Liver (tissue), 3 donors: ENCODE data around the gene FIGNL1.

Source experiments
- FOXA2 ChIP-seq: IDR thresholded peaks from 2 replicates; pipeline ENCODE4 v1.6.1; 2016; ENCODE audit warnings: antibody characterized with exemption
- NR2F2 ChIP-seq: IDR thresholded peaks from 2 replicates; pipeline ENCODE4 v1.6.1; 2016; ENCODE audit warnings: antibody characterized with exemption
- RAD21 ChIP-seq, 2 donors: IDR thresholded peaks; 2 replicates each; pipeline ENCODE4 v1.6.1; 2016; ENCODE audit warnings: antibody characterized with exemption in 2 of 2, mild to moderate bottlenecking in 2 of 2
- REST ChIP-seq: IDR thresholded peaks from 2 replicates; pipeline ENCODE4 v1.6.1; 2016; ENCODE audit warnings: antibody characterized with exemption, mild to moderate bottlenecking
- SP1 ChIP-seq: IDR thresholded peaks from 2 replicates; pipeline ENCODE4 v1.6.1; 2018; ENCODE audit warnings: antibody characterized with exemption, mild to moderate bottlenecking
- TAF1 ChIP-seq: conservative IDR thresholded peaks from 2 replicates; pipeline ENCODE4 v1.6.1; 2016; ENCODE audit warnings: antibody characterized with exemption, mild to moderate bottlenecking
- YY1 ChIP-seq: IDR thresholded peaks from 2 replicates; pipeline ENCODE4 v1.6.1; 2016; ENCODE audit warnings: antibody characterized with exemption, mild to moderate bottlenecking
- TF ChIP-seq, protein P1 (sequence below): fragments of 150-350 bp; IDR thresholded peaks from 2 replicates; pipeline ENCODE4 v1.5.1; 2017; ENCODE audit warnings: improper control_type of control experiment, low read depth, low read length; ENCODE audit not compliant: missing input control
- TF ChIP-seq, protein P2 (sequence below): IDR thresholded peaks from 2 replicates; pipeline ENCODE4 v1.6.1; 2016; ENCODE audit warnings: antibody characterized with exemption
- TF ChIP-seq, protein P3 (sequence below): IDR thresholded peaks from 2 replicates; pipeline ENCODE4 v1.6.1; 2016; ENCODE audit warnings: antibody characterized with exemption
- donor health status: healthy.
- donor health status: healthy.

- TF ChIP-seq, protein P1, sequence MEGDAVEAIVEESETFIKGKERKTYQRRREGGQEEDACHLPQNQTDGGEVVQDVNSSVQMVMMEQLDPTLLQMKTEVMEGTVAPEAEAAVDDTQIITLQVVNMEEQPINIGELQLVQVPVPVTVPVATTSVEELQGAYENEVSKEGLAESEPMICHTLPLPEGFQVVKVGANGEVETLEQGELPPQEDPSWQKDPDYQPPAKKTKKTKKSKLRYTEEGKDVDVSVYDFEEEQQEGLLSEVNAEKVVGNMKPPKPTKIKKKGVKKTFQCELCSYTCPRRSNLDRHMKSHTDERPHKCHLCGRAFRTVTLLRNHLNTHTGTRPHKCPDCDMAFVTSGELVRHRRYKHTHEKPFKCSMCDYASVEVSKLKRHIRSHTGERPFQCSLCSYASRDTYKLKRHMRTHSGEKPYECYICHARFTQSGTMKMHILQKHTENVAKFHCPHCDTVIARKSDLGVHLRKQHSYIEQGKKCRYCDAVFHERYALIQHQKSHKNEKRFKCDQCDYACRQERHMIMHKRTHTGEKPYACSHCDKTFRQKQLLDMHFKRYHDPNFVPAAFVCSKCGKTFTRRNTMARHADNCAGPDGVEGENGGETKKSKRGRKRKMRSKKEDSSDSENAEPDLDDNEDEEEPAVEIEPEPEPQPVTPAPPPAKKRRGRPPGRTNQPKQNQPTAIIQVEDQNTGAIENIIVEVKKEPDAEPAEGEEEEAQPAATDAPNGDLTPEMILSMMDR, result no peak
- TF ChIP-seq TAF1 (no peak), RAD21 (IDR thresholded peaks at IDR 0.05) (no peak), REST (no peak), SP1 (no peak), YY1 (no peak), FOXA2 (no peak), NR2F2 (no peak)
- TF ChIP-seq, protein P2, sequence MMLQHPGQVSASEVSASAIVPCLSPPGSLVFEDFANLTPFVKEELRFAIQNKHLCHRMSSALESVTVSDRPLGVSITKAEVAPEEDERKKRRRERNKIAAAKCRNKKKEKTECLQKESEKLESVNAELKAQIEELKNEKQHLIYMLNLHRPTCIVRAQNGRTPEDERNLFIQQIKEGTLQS, result no peak
- TF ChIP-seq, protein P3, sequence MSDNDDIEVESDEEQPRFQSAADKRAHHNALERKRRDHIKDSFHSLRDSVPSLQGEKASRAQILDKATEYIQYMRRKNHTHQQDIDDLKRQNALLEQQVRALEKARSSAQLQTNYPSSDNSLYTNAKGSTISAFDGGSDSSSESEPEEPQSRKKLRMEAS, result no peak
Observed at GRCh38 chr7:50400114-50400513, 50.0 kb downstream of the FIGNL1 start.
